ENCODE results near the gene ENOX1.

Gene ENOX1

DNA sequence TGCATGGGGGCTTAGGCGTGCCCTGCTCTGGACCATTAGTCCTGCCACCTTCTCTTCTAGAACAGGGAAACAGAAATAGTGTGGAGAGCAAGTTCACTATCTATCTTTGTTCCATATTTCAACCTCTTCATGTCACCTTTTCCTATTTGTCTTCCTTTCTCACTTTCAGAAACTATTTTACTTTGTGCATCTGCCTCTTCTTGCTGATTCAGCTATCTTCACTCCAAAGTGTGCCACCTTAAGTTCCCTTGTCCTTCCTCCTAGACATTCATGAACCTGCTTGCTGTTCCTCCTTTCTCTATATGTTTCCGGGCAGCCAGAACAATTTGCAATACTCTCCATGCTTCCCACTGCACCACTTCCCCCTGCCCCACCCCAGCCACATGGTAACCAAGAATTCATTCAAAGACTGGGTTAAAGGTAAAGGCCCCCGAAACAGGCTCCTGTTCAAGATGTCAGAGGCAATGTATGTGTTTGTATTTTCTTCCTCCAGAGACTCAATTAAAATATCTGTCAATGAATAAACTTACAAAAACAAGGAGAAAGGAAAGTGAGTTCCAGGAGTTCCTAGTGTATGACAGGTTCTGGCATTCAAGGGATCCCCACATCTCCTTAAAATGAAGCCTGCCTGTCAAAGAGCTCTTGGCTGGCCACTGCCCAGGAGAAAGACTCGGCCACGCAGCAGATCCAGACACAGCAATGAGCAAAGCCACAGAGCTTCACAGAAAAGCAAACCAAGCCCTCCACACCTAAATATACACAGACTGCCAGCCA, 495.3 kb downstream of the ENOX1 start:
- no peak for DNase-seq (ENCODE audit: low read depth in 2 of 2)

DNA sequence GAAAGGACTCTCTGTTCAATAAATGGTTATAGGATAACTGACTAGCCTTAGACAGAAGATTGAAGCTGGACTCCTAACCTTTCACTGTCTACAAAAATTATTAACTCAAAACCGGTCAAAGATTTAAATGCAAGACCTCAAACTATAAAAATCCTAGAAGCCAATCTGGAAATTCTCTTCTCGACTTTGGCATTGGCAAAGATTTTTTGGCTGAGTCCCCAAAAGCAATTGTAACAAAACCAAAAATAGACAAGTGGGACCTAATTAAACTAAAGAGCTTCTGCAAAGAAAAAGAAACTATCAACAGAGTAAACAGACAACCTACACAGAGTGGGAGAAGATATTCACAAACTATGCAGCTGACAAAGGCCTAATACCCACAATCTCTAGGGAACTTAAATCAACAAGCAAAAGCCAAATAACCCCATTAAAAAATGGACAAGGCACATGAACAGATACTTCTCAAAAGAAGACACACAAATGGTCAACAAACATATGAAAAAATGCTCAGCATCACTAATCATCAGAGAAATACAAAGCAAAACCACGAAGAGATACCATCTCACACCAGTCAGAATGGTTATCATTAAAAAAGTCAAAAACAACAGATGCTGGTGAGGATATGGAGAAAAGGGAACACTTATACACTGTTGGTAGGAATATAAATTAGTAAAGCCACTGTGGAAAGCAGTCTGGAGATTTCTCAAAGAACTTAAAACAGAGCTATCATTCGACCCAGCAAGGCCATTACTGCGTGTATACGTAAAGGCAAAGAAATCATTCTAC, 497.1 kb downstream of the ENOX1 start:
- DNase-seq (ENCODE audit: low read depth in 2 of 2), result no peak

DNA sequence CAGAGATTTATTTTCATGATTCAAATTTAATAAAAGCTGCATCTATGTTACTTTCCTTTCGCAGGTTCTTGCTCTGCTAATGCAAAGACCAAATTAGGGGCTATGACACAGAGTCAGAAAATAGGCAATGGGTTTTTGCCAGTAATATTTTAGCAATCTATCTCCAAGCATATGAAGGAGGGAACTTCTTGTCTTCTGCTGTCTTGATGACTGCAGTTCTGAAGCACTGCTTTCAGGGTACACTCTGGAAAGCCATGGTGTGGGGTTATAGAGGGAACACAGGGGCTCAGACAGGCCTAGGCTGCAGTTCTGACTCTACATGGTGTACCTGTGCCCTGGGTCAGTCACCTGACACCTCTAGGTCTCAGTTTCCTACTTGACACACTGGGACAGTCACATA, 500.0 kb downstream of the ENOX1 start:
- no peak for DNase-seq (ENCODE audit: low read depth in 2 of 2)

GRCh38 chr13:43285933-43286597, 500.7 kb downstream of the ENOX1 start:
- no peak for DNase-seq (ENCODE audit: low read depth in 2 of 2)

DNA sequence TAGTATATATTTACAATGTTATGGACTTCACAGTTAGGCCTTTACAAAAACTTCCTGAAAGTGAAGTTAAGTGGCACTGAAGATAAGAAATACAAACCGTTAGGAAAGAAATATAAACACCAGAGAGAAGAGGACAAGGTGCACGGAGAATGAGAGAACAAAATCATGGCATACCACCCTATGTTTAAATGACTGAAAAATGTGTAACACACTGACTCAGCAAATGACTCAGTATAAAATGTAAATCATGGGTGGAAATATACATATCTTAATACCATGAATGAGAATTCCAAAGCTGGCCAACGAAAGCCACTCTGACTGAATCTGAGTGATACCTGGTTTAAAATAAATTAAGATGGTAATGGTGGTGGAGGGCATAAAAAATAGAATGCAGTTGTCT, 502.6 kb downstream of the ENOX1 start:
- DNase-seq (ENCODE audit: low read depth in 2 of 2), result peak in 1 of 2 experiments; percentile 32

DNA sequence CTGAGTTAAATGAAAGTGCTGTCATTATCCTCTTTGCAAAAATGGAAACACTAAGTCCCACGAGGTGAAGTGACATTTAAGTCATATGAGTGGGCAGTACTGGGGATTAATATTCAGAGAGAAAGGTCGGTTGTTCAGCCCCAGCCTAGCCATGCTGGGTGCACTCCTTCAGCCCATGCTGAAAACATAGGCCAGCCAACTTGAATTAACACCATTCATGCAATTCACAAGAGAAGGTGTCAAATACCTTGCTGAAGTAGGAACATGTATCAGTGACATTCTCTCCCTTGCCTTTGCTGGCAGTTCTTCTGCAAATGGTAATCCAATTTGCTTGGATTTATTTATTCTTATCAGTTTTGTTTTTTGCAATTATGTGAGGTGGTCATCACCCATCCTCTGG, 507.1 kb downstream of the ENOX1 start:
- no peak for DNase-seq (ENCODE audit: low read depth in 2 of 2)

DNA sequence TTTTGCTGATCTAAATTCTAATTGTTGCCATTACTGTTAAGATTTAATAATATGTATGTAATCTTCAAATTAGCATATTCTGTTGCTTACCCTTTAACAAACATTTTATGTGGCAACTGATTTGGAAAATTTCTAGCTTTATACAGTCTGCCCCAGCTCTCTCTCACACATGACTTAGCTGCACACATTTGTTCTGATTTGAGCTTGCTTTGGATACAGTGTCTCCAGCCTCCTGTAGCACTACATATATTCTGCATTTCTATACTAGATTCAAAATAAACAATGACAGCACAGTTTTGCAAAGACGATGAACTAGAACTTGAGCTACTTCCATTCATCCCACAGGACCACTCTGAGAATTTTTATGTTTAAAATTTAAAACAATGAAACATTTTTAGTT, 508.6 kb downstream of the ENOX1 start:
- no peak for DNase-seq (ENCODE audit: low read depth in 2 of 2)

DNA sequence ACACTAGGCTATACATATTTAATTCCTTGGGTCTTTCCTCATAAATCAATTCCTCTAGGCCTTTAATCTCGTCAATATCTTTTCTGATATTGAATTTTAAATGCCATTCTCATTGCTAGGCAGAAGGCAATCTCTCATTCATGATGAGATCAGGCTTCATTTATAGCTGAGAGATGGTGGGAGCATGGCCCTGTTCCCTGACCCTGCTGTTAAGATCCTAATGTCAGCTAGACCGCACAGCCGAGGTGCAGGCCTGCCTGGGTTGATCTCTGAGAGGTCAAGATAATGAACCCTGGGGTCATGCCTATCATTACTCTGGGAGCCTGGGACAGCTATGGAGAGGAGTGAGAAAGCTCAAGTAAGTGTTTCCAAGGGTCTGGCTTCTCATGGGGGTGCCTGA, 509.6 kb downstream of the ENOX1 start:
- DNase-seq (ENCODE audit: low read depth in 2 of 2), result no peak

DNA sequence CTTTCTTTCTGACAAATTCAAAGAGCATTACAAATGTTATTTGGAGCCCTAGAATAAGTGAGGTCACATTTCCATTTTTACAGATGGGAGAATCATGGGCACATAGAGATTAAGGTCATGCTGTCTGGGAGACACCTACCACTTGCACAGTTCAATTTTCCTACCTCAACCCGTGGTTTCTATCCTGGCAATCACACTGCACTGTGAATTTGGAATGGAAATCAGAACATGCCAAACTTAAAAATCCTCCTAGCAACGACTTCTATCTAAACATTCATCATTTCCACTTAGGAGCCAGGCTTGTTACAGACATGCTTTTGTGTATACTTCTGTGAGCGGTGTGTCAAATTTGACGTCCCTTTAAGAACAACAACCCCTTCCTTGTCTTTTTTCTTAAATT, 511.9 kb downstream of the ENOX1 start:
- DNase-seq (ENCODE audit: low read depth in 2 of 2), result no peak

- no peak for DNase-seq (ENCODE audit: low read depth in 2 of 2)
Measured at GRCh38 chr13:43273362-43273761, 513.4 kb downstream of the ENOX1 start.

GRCh38 chr13:43272851-43273250, 513.9 kb downstream of the ENOX1 start:
- DNase-seq (ENCODE audit: low read depth in 2 of 2), result no peak

GRCh38 chr13:43271152-43271551, 515.6 kb downstream of the ENOX1 start:
- no peak for DNase-seq (ENCODE audit: low read depth in 2 of 2)

- DNase-seq (ENCODE audit: low read depth in 2 of 2), result no peak
Measured at GRCh38 chr13:43270130-43270830, 516.5 kb downstream of the ENOX1 start.

DNA sequence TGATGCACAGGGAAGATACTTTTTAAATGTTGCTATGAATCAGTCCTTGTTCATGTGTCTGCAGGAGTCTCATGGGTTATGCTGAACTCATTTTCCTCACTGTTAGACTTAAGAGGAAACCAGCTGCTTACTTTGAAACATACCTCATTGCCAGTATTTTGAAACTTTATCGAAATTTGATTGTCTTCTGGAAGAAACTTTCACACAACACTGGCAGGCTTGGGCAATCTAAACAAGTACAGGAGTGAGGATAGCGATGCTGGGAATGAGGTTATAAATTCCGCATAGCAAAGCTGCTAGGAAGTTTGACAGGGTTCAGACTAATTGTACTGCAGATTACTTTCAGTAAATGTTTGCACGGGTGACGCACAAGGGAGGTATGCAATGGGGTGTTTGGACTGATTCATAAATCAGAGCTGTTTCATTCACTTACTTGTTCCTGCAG, 517.7 kb downstream of the ENOX1 start:
- peak; percentile 96 to 97 for DNase-seq (ENCODE audit: low read depth in 2 of 2)

DNA sequence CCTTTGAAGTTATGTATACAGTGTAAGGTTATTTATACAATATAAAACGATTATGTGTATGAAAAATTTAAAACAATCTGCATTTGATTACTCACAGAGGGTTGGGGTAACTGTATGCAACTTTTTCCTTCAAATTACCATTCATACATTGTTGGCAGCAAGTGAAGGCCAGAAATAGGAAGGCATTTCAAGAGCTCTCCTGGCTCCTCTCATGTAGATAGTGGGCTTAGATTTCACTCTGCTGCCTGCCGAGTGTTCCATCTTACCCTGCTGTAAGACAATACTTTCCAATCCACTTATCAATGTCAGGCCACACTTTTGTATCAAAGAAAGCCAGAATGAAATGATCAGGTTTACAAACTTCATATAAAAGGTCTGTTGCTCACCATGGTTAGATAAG, 518.1 kb downstream of the ENOX1 start:
- peak in 1 of 2 experiments; percentile 10 for DNase-seq (ENCODE audit: low read depth in 2 of 2)

DNA sequence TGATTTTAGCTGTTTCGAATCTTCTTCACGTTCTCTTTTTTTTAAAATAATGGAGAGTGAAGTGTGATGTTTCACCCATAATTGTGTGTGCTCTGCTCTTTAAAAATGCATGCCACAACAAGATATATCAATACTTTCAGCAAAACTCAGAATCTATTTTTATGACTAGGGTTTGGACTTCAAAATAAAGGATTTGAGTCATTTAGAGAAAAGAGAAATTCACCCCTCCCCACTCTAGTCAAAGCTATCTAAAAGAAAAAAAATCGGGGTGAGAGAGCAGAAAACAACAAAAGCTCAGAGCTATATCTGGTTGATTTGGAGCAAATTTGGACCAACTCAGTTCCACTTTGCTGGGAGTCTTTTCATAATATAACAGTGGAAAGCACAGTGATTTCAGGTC, 518.9 kb downstream of the ENOX1 start:
- DNase-seq (ENCODE audit: low read depth in 2 of 2), result no peak

- no peak for DNase-seq (ENCODE audit: low read depth in 2 of 2)
Measured at GRCh38 chr13:43266936-43267615, 519.7 kb downstream of the ENOX1 start.

DNA sequence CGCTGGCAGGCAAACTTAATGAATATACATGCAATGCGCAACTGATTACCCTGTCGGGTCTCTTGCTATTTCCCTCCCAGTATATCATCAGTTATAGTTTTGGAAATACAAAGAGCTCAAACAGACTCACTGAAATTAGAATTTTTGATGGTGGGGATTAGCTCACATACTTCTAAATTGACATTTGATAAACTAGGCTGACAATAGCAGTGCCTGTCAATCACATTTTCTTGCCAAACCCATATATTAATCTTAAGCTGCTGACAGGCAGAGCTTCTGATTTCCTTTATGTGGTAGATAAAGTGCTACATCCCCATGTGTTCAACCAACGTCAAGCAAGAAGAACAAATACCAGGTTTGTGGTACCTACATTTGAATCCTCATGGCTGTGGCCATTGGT, 521.7 kb downstream of the ENOX1 start:
- no peak for DNase-seq (ENCODE audit: low read depth in 2 of 2)

DNA sequence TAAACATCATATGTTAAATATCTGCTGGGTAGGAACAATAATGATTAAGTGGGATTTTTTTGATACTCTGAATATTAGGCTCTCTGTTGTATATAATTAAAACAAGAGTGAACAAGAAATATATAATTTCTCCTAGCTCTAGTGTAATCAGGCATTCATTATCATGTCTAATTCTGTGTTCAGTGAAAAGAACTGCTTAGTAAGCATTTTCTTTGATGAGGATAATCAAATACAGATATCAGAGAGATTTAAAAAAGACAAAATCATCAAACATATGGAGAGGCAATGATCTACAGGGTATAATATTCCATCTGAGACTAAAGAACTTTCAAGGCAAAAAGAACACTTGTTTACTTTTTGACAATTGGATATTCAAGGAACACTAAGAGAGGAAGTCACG, 522.3 kb downstream of the ENOX1 start:
- DNase-seq (ENCODE audit: low read depth in 2 of 2), result no peak

DNA sequence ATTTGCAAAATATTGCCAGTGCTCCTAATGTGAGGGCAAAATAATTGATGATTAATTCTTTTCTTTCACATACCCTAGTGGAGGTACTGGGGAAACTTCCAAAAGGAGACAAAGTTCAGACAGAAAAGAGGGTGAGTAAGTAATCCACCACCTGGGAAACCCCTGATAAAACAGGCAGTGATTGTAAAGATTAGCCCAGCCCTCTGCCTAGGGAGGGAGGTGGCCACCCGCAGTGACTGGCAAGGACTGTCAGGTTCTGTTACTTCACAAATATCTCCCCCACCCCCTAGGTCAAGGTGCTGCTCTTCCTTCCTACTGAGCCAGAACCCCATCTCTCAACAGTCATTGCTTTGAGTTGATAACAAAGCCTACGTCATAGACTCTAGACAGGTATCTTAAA, 523.7 kb downstream of the ENOX1 start:
- DNase-seq (ENCODE audit: low read depth in 2 of 2), result no peak

DNA sequence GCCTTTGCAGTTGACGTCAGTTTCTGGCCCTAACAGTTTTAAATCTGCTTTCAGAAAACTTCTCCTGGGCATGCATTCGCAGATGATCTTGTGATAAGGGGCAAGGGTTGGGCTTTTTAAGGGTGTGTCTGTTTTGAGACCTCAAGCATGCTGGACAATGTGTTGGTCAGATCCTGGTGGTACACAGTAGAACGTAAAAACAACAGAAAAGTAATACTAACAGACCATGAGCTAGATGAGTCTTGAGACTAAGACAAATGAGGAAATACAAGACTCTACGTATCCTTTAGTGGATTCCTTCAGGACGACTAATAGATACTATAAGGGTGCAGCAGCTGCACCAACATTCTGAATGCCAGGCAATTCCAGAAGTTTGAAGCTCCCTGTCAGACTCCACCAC, 525.8 kb downstream of the ENOX1 start:
- DNase-seq (ENCODE audit: low read depth in 2 of 2), result peak in 1 of 2 experiments; percentile 47
